NCI-H1048 (cell line): ENCODE data around the gene NF2.
"Not testable (repeated sequence)": the region's sequence is repeated elsewhere in the genome, so short reads cannot be mapped to it uniquely, and the experiment has no call there.

Experiments used
- DNase-seq: peaks from one replicate; lab custom pipeline; 2025; lab: John Stamatoyannopoulos, UW

The NF2 gene

DNA sequence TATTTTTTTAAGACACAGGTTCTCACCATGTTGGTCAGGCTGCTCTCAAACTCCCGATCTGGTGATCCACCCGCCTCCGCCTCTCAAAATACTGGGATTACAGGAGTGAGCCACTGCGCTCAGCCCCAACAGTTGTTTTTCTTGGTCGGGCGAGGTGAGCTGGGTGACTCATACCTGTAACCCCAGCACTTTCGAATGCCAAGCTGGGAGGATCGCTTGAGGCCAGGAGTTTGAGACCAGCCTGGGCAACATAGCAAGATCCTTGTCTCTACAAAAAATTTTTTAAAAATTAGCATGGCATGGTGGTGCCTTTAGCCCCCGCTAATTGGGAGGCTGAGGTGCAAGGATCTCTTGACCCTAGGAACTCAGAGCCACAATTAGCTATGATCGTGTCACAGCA is 7.0 kb upstream of the NF2 start:
- no peak for DNase-seq

DNA sequence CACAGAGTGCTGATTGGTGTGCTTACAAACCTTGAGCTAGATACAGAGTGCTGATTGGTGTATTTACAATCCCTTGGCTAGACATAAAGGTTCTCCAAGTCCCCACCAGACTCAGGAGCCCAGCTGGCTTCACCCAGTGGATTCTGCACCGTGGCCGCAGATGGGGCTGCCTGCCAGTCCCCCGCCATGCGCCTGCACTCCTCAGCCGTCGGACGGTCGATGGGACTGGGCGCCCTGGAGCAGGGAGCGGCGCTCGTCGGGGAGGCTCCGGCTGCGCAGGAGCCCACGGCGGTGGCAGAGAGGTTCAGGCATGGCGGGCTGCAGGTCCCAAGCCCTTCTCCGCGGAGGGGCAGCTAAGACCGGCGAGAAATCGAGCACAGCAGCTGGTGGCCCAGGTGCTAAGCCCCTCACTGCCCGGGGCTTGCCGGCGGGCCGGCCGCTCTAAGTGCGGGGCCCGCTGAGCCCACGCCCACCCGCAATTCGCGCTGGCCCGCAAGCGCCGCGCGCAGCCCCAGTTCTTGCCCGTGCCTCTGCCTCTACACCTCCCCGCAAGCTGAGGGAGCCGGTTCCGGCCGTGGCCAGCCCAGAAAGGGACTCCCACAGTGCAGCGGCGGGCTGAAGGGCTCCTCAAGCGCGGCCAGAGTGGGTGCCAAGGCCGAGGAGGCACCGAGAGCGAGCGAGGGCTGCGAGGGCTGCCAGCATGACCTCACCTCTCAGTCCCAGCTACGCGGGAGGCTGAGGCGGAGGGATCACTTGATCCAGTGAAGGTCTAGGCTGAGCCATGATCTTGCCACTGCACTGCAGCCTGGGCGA is 5.4 kb upstream of the NF2 start:
- DNase-seq, result not testable (repeated sequence)

DNA sequence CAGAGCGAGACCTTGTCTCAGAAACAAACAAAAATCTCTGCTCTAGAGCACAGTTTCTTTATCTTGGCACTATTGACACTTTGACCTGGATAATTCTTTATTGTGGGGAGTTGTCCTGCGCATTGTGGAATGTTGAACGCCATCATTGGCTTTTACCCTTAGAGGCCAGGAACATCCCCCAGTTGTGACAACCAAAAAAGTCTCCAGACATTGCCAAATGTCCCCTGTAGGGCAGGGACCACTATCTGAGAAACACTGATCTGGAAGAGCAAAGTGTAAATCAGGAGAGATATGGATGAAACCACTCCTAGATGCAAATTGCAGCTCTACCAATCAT is 4.8 kb upstream of the NF2 start:
- DNase-seq, result no peak

DNA sequence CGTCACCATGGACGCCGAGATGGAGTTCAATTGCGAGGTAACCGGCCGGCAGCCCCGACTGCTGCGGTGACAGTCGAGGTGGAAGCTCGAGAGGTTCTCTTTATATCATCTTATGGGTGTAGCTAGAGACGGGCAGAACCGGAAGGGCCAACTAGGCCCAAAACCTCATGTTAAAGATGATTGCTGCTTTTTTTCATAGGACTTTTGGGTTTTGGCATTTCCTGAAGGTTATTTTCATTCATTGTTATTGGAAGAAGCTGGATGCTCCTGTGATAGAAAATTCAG is 585 bp downstream of the NF2 start:
- DNase-seq, result no peak

DNA sequence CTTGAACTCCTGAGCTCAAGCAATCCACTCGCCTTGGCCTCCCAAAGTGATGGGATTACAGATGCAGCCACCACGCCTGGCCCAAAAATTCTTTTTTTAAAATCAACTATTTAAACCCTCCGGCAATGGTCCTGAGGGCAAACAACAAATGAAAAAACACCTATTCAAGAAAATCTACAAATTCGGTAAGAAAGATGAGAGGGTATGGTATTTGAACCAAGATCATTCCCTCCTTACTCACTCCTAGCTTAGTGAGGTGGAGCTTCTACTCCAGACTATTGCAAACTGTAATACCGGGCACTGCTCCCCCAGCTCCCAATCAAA is 2.1 kb downstream of the NF2 start:
- DNase-seq, result no peak

DNA sequence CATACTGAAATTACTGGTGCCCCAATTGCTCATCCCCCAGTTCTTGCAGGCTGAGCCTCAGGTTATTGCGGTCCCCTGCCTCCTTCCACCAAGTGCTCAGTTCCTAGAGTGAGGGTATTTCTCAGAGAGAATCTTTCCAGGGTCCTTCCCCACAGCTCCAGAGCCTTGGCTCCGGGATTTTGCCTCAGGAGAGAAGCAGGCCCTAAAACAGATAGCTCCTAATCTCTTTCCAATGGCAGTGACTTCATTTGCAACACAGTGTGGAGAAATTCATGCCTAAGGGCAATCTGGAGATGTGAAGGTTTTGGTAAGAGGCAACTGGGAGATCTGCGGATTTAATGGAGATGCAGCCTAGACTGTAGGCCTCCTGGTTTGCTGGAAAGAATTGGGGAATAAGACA is 2.9 kb downstream of the NF2 start:
- DNase-seq, result no peak

DNA sequence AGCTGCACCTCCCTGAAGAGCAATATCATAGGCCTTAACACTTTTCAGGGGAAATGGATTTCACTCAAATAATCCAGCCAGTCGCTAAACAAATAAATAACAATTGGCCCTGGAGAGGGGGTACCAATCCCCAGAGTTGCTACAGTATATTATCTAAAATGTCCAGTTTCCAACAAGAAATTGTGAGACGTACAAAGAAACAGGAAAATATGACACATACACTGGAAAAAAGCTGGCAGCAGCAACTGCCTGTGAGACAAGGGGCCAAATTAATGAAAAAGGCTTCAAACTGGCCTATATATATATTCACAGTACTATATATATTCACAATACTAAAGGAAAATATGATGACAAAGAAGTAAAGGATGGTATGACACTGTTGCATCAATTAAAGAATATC is 4.0 kb downstream of the NF2 start:
- no peak for DNase-seq

DNA sequence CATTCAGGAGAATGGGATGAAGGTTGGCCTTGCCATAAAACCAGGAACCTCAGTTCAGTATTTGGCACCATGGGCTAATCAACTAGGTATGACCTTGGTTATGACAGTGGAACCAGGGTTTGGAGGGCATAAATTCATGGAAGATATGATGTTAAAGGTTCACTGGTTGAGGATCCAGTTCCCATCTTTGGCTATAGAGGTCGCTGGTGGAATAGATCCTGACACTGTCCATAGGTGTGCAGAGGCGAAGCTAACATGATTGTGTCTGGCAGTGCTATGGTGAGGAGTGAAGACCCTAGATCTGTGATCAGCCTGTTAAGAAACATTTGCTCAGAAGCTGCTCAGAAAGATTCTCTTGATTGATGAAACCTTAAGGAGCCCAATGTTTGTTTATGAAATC is 5.7 kb downstream of the NF2 start:
- no peak for DNase-seq

DNA sequence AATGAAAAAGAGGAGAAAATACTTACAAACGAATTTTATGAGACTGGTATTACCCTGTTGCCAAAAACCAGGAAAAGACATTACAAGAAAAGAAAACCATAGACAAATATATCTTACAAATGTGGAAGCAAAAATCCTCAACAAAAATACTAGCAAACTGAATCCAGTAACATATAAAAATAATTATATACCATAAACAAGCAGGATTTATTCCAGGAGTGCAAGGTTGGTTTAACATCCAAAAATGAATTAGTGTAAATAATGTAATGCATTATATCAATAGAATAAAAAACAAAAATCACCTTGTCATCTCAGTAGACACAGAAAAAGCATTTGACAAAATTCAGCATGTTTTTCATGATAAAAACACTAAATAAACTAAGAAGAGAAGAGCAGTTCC is 7.3 kb downstream of the NF2 start:
- DNase-seq, result no peak

DNA sequence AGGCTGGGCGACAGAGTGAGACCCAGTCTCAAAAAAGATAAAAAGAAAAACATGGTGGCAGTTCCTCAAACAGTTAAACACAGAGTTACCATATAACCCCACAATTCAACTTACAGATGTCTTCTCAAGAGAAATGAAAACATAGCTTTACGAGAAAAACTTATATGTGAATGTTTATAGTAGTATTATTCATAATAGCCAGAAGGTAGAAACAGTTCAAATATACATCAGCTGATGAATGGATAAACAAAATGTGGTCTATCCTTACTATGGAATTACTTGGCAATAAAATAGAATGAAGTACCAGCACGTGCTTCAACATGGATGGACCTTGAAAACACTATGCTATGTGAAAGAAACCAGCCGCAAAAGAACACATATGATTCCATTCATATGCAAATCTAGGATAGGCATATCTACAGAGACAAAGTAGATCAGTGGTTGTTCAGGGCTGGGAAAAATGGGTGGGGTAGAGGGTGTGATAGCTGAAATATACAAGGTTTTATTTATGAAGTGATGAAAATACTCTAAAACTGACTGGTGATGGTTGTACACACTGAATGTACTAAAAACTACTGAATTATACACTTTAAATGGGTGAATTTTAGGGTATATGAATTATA is 12.4 kb downstream of the NF2 start:
- DNase-seq, result no peak

DNA sequence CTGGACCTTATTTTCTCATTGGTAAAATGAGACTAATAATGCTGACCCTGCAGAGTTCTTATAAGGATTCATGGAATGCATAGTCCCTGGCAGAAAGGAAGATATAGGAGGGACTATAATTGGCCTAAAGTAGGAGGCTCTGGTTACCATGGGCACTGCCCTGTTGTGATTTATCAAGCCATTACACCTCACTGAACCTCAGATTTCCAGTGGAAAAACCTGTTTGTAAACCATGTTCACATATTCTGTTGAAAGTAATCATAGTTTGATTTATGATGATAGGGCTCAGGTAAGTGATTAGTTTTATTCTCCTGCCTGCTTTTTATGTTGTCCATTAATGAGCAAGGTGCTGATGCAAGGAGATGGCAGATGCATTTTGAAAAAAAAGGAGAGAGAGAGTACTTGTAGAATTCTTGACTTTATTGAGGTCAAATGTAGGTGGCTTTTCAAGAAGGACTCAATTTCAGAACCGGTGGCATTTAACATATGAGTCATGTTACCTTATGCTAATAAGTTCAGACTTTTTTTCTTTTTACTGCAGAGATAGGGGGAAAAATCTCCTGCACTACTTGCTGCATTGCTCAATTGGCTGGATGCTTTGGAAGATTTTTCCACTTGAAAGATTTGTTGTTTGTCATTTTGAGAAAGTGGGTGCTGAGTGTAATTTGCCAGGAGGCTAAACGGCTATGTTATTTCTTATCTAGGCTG is 14.6 kb downstream of the NF2 start:
- peak; percentile 36 for DNase-seq

DNA sequence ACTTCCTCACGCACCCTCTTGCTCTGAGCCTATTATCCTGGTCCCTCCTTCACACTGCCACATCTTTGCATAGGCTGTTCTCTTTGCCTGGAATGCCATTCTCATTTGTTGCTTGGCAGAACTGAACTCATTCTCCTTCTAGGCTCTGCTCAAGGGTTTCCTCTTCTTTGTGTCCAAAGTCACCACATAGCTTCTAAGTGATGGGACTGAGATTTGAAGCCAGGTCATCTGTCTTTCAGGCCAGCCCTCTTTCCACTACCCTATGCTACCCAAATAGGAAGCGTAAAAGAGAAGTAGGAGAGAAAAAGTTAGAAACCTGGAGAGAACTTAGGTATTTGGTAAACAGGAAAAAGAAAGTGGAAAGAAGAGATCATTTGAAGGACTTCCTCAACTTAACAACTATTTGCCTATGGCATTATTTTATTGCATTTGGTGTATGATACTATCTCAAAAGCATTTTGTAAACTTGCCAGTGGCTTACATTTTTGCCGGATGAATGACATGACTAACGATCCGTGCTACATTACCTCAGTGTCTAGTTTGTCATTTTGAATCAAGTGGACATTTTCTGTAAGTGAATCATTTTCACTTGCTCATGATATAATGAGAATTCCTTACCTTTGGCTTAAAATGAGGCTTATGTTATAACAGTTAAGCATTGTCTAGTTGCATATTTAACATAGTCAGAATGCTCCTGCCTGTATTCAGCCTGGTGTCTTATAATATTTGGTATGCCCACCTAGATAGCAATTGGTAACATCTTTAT is 18.5 kb downstream of the NF2 start:
- peak; percentile 44 for DNase-seq

DNA sequence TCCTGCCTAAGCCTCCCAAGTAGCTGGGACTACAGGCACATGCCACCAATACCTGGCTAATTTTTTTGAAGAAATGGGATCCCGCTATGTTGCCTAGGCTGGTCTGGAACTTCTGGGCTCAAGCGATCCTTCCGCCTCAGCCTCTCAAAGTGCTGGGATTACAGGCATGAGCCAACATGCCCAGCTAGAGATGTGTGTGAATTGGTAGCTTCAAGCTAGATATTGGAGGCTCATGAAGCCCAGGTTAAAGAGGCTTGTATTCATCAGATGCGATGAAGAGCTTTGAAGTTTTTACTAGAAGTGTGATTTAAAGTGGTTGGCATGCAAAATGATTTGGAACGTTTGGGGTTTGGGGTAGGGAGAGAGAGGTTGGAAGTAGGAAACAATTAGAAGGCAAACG is 19.6 kb downstream of the NF2 start:
- DNase-seq, result no peak

DNA sequence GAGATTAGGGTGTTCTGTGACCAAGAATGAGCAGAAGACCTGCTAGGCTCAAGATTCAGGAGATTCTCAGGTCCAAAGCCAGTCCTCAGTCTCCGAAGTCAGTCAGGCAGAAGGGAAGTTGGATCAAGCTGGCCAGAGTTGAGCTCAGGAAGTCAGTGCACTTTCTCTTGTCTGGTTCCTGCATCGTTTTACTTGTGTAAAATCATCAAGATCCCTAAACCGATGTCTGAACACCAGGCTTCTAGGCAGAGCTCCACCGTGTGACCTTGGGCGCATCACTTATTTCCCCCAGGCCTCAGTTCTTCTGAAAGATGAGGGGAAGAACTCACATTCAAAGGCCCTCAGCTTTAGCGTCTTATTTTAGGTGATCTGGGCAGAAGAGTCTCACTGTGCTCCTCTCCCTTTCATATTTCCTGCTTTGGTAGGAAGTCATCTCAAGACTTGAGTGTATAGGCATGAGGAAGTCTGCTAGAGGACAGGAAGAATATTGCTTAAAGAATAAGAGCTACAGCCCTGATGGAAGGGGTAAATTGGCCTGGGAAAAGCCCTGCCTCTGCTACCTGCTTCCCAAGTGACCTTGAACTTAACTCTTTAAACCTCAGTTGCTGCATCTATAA is 20.2 kb downstream of the NF2 start:
- no peak for DNase-seq

DNA sequence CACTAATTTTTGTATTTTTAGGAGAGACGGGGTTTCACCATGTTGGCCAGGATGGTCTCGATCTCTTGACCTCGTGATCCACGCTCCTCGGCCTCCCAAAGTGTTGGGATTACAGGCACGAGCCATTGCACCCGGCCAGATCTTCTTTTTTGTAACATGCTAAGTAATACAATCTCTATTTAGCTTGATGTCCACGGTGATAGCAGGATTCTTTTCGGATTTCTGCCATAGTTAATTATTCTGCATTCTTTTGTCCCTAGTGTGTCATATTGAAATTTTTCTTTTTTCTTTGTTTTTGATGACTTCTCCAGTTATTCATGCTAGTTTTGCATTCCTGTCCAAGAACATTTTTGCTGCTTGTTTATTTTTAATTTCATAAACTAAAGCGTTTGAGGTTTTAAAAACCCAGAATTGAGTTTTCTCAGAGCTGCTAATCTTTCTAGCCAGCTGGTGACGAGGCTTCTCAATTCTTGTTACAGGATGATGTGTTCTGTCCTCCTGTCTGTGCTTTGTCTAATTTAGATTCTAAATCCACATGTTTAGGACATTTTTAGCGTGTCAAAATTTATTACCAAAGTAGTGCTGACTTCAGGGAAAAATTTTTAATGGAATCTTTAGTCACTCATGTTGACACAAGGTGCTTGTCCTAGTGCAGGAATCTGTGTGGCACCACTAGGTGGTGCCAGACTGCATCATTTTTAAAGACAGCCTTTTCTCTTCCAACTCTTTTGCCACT is 21.8 kb downstream of the NF2 start:
- peak; percentile 25 for DNase-seq

DNA sequence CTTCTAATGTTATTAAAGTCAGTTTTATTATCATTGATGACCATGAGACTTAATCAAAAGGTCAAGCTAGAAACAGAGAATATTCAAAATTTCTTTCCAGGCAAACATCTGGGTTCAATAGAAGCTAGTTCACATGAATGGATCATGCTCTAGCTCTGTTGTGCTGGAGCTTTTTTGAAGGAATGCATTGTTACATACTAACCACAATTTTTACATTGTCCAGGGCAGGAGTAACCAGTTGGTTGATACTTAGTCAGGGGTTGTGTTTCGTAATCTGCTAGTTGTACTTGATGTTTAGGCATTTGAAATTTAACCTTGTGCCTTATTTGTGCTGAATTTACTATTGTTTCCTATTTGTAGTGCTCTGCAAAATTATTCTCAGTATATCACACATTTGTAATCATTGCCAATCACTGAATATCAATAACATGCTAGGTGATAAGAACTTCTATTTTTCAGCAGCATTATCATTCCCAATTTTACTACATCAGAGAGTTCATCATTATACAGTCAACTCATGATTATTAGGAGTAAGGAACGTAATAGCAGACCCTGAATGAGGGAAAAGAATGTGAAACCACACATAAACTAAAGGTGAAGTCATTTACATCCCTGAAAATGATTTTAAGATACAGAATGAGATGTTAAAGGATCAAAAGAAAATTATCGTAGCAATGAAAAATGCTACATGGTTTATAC is 23.2 kb downstream of the NF2 start:
- DNase-seq, result no peak

DNA sequence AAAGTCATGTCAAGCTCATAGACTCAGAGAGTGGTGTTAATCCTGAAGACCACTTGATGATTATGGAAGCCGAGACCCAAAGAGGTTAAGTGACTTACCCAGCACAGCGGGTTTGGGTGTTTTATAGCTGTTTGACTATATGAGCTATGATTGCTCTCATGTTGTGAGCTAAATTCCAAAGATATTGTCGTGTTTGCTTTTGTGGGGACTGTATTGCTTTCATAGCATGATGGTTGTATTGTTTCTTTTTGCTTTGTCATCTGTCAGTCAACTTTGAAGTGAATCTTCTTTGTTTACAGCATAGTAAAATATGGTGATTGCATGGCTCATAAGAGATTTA is 23.7 kb downstream of the NF2 start:
- no peak for DNase-seq

DNA sequence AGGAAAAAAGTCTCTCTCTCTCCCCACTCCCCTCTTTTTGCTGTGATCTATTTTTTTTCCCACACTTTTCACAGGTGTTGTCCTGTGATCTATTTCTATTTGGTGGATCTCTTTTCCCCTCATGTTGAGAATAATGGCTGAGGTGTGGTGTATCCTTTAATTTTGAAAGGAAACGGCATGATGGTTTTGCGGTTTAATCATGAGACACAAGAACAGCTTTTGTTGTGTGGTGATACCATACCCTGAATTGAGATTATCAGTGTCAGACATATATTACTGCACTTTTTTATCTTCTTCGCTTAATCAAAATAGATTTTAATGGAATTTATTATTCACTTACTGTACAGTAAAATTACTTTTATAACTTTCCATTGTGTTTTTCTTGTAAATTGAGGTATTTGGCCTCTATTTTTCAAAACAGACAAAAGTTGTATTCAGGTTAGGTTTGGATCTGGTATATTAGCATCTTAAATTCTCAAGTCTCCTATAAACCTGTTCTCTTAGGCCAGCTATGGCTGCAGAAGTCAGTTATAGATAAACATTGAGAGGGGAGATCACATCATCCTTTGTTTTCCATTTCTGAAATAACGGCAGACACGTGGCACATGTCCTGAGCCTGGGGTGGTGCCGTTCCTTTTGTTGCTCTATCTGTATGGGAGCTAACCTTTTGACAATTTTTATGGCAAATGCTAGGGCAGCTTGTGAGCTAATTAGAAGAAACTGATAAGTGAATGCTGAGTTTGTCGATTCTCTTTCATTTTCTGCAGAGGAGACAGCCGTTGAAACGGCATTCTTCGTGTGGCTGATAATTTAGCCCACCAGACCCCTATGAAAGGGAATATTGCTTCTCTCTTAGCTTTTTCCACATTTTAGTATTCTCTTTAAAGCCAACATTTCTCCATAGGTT is 25.8 kb downstream of the NF2 start:
- DNase-seq, result no peak

DNA sequence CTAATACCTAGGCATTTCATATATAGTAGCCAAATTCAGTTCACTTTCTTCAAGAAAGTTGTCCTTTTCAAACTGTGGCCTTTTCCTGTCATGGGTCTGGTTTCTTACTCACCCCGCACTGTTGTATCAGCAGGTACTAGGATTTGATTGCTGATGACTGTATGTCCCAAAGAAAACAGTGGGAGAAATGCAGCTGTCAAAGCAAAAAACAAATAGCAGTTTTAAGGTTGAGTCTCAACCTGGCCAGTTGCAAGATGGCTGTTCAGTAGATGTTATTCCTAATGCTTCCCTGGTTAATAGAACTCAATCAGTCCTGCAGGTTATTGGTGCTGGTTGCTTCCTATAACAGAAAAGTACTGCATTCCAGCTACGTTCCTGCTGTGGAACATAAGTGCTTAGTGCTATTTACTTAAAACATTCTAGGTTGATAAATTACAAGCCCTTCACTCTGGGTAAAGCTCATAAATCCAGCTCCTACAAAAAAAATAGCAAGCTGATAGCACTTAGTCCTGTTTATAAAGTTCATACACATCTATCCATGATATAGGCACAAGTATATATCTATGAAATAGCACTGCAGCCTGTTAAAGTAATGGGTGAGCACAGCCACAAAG is 26.6 kb downstream of the NF2 start:
- DNase-seq, result no peak

DNA sequence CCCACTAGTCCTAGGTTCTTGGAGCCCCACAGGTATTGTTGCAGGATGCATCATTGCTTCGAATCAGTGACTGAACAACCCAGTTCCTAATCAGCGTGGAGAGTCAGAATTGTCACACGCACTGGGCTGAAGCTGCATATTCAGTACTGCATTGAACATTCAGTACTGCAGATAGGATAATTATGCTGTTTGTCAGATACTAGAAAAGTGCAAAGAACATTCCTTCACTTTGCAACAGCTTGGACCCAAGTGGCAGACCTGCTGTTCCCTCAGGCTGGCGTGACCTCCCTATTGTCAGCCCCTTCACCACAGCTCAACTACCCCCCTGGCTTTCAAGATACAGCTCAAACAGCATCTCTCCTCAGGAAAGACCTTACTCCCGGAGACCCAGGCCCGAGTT is 27.6 kb downstream of the NF2 start:
- DNase-seq, result no peak
